IMR-90 (cell line): ENCODE measurements around the gene RASL11B. TPM values are rescaled to one million over a fixed set of nuclear protein-coding genes. Genes with fewer than 3 reads are reported as not detected.

Experiments
- ATAC-seq: fragments of 200-7000 bp; cut with Tn5 transposase; 2 replicates; pipeline ENCODE4 v1.9.1; 2020; ENCODE audit warnings: low read depth, mild to moderate bottlenecking, moderate library complexity
- BruUV-seq: library from RNA; stranded (reverse); fragments of 400-500 nt; replicated peaks from 2 replicates; lab custom pipeline; 2021; lab: Mats Ljungman, UMichigan
- CTCF ChIA-PET: fragments of 300-600 bp; formaldehyde crosslinking; extraction: SDS; loops from one replicate; lab custom pipeline; 2021; ENCODE audit warnings: antibody characterized with exemption; lab: Yijun Ruan, JAX
- POLR2A ChIA-PET: fragments of 300-600 bp; sonication (Branson Sonifier 250); formaldehyde crosslinking; loops from one replicate; lab custom pipeline; 2022; ENCODE audit warnings: antibody characterized with exemption; ENCODE audit not compliant: unreplicated experiment; lab: Charles Lee
- DNase-seq: peaks from one replicate; pipeline ENCODE4 v3.0.0; 2013
- H2AFZ ChIP-seq: replicated peaks from 2 replicates; pipeline ENCODE3; 2013; ENCODE audit warnings: low read length, mild to moderate bottlenecking; ENCODE audit not compliant: poor library complexity
- H2AK5ac ChIP-seq: 2 replicates; pipeline ENCODE4 v1.6.1; 2013; ENCODE audit warnings: low read depth, low read length, inconsistent platforms
- H2AK9ac ChIP-seq: replicated peaks from 2 replicates; pipeline ENCODE3; 2013; ENCODE audit warnings: mild to moderate bottlenecking, low read depth, low read length, moderate library complexity; ENCODE audit not compliant: poor library complexity
- H2BK120ac ChIP-seq: 2 replicates; pipeline ENCODE4 v1.6.1; 2013; ENCODE audit warnings: low read depth, low read length, inconsistent platforms
- H2BK15ac ChIP-seq: 3 replicates; pipeline ENCODE4 v1.6.1; 2013; ENCODE audit warnings: low read depth, low read length, inconsistent platforms
- H2BK20ac ChIP-seq: 2 replicates; pipeline ENCODE4 v1.6.1; 2013; ENCODE audit warnings: low read depth, mild to moderate bottlenecking, inconsistent platforms, low read length, moderate library complexity
- H2BK5ac ChIP-seq: 2 replicates; pipeline ENCODE4 v1.6.1; 2013; ENCODE audit warnings: mild to moderate bottlenecking, low read depth, low read length, inconsistent platforms; ENCODE audit not compliant: poor library complexity, severe bottlenecking
- H3K14ac ChIP-seq: replicated peaks from 2 replicates; pipeline ENCODE4 v1.6.1; 2013; ENCODE audit warnings: low read depth, low read length, inconsistent platforms
- H3K18ac ChIP-seq: 2 replicates; pipeline ENCODE4 v1.6.1; 2013; ENCODE audit warnings: low read depth, low read length, control low read depth
- H3K23ac ChIP-seq: 2 replicates; pipeline ENCODE4 v1.6.1; 2013; ENCODE audit warnings: low read depth, low read length, inconsistent platforms
- H3K27ac ChIP-seq: 2 replicates; pipeline ENCODE4 v1.5.1; 2013; ENCODE audit warnings: mild to moderate bottlenecking, control low read depth, low read length; ENCODE audit not compliant: insufficient read depth
- H3K27me3 ChIP-seq: 2 replicates; pipeline ENCODE4 v1.6.1; 2013; ENCODE audit warnings: low read length; ENCODE audit not compliant: control insufficient read depth, insufficient read depth
- H3K36me3 ChIP-seq: 2 replicates; pipeline ENCODE4 v1.6.1; 2013; ENCODE audit warnings: low read length, mixed read lengths; ENCODE audit not compliant: control insufficient read depth, insufficient read depth
- H3K4ac ChIP-seq: 2 replicates; pipeline ENCODE4 v1.6.1; 2013; ENCODE audit warnings: low read depth, low read length, inconsistent platforms
- H3K4me1 ChIP-seq: 2 replicates; pipeline ENCODE4 v1.6.1; 2013; ENCODE audit warnings: low read length, mixed read lengths; ENCODE audit not compliant: control insufficient read depth, insufficient read depth
- H3K4me2 ChIP-seq: 2 replicates; pipeline ENCODE4 v1.6.1; 2013; ENCODE audit warnings: low read depth, mild to moderate bottlenecking, control low read depth, low read length, moderate library complexity
- H3K4me3 ChIP-seq: 2 replicates; pipeline ENCODE4 v1.5.1; 2013; ENCODE audit warnings: low read depth, mild to moderate bottlenecking, control low read depth, low read length, moderate library complexity; ENCODE audit not compliant: insufficient read depth
- H3K56ac ChIP-seq: 2 replicates; pipeline ENCODE4 v1.6.1; 2013; ENCODE audit warnings: low read length, inconsistent platforms; ENCODE audit not compliant: insufficient read depth; ENCODE audit errors: extremely low read depth
- H3K79me1 ChIP-seq, 2 experiments: 2 replicates each; pipeline ENCODE4 v1.6.1; 2013; ENCODE audit warnings: low read length in 2 of 2, inconsistent platforms in 1 of 2, low read depth in 1 of 2
- H3K9ac ChIP-seq: 2 replicates; pipeline ENCODE4 v1.6.1; 2013; ENCODE audit warnings: low read depth, low read length, control low read depth
- H3K9me1 ChIP-seq: 2 replicates; pipeline ENCODE4 v1.6.1; 2013; ENCODE audit warnings: low read length, inconsistent platforms; ENCODE audit not compliant: insufficient read depth
- H3K9me3 ChIP-seq: 2 replicates; pipeline ENCODE4 v1.6.1; 2013; ENCODE audit warnings: low read length; ENCODE audit not compliant: control insufficient read depth, insufficient read depth
- H4K20me1 ChIP-seq: 2 replicates; pipeline ENCODE4 v1.6.1; 2013; ENCODE audit warnings: low read length, inconsistent platforms; ENCODE audit not compliant: insufficient read depth
- H4K5ac ChIP-seq: 2 replicates; pipeline ENCODE4 v1.6.1; 2013; ENCODE audit warnings: mild to moderate bottlenecking, low read depth, low read length, control low read depth
- H4K8ac ChIP-seq, 2 experiments: 2 replicates each; pipeline ENCODE4 v1.6.1; 2013; ENCODE audit warnings: low read depth in 2 of 2, low read length in 2 of 2, control low read depth in 1 of 2, inconsistent platforms in 1 of 2
- H4K91ac ChIP-seq: 2 replicates; pipeline ENCODE4 v1.6.1; 2013; ENCODE audit warnings: low read depth, low read length, inconsistent platforms; ENCODE audit not compliant: insufficient read depth
- BHLHE40 ChIP-seq: fragments of 150-350 bp; IDR thresholded peaks from 2 replicates; pipeline ENCODE4 v1.6.1; 2016; ENCODE audit warnings: mild to moderate bottlenecking, low read depth, low read length
- CEBPB ChIP-seq: IDR thresholded peaks from 2 replicates; pipeline ENCODE4 v1.6.1; 2012; ENCODE audit warnings: low read depth, low read length, improper control_type of control experiment
- CHD1 ChIP-seq: IDR thresholded peaks from 2 replicates; pipeline ENCODE4 v1.6.1; 2012; ENCODE audit warnings: low read depth, low read length, improper control_type of control experiment
- CTCF ChIP-seq: conservative IDR thresholded peaks from 2 replicates; pipeline ENCODE4 v1.5.1; 2012; ENCODE audit warnings: mild to moderate bottlenecking, low read depth, low read length, improper control_type of control experiment
- ELK1 ChIP-seq: fragments of 150-350 bp; IDR thresholded peaks from 2 replicates; pipeline ENCODE4 v1.6.1; 2016; ENCODE audit warnings: low read depth, mild to moderate bottlenecking, low read length, moderate library complexity, borderline replicate concordance
- FOS ChIP-seq: fragments of 150-350 bp; IDR thresholded peaks from 2 replicates; pipeline ENCODE4 v1.6.1; 2016; ENCODE audit warnings: low read depth, low read length
- MAFK ChIP-seq: IDR thresholded peaks from 2 replicates; pipeline ENCODE4 v1.6.1; 2012; ENCODE audit warnings: low read depth, low read length, improper control_type of control experiment
- MAZ ChIP-seq: IDR thresholded peaks from 2 replicates; pipeline ENCODE4 v1.6.1; 2012; ENCODE audit warnings: low read depth, mild to moderate bottlenecking, low read length, improper control_type of control experiment, moderate library complexity, borderline replicate concordance
- MXI1 ChIP-seq: IDR thresholded peaks from 2 replicates; pipeline ENCODE4 v1.6.1; 2012; ENCODE audit warnings: low read depth, mild to moderate bottlenecking, low read length, moderate library complexity, borderline replicate concordance
- NFE2L2 ChIP-seq: fragments of 150-350 bp; IDR thresholded peaks from 2 replicates; pipeline ENCODE4 v1.6.1; 2016; ENCODE audit warnings: low read depth, mild to moderate bottlenecking, low read length
- POLR2A ChIP-seq: IDR thresholded peaks from 2 replicates; pipeline ENCODE4 v1.6.1; 2012; ENCODE audit warnings: mild to moderate bottlenecking, low read depth, low read length
- RAD21 ChIP-seq: IDR thresholded peaks from 2 replicates; pipeline ENCODE4 v1.6.1; 2012; ENCODE audit warnings: low read length, improper control_type of control experiment
- RCOR1 ChIP-seq: IDR thresholded peaks from 2 replicates; pipeline ENCODE4 v1.6.1; 2012; ENCODE audit warnings: mild to moderate bottlenecking, low read length, improper control_type of control experiment; ENCODE audit not compliant: insufficient replicate concordance
- RFX5 ChIP-seq: IDR thresholded peaks from 2 replicates; pipeline ENCODE4 v1.8.0; 2012; ENCODE audit warnings: low read depth, mild to moderate bottlenecking, low read length, moderate library complexity
- SMC3 ChIP-seq: fragments of 150-350 bp; IDR thresholded peaks from 2 replicates; pipeline ENCODE4 v1.6.1; 2016; ENCODE audit warnings: low read depth, mild to moderate bottlenecking, antibody characterized with exemption, low read length, moderate library complexity
- USF2 ChIP-seq: fragments of 150-350 bp; IDR thresholded peaks from 2 replicates; pipeline ENCODE4 v1.6.1; 2017; ENCODE audit warnings: mild to moderate bottlenecking, antibody characterized with exemption, low read length, low read depth
- WGBS, 2 experiments: methylation state at CpG; one replicate each; pipeline versions ENCODE4 v1.1.5 to v1.1.7; 2013; ENCODE audit warnings: missing lambda C conversion rate in 2 of 2; ENCODE audit not compliant: insufficient read length in 1 of 2; ENCODE audit errors: extremely low coverage in 2 of 2; 5-methylcytosine and 5-hydroxymethylcytosine counted together
- dilution Hi-C: fragments of 300-500 bp; cut with HindIII; formaldehyde crosslinking; loops from one replicate; pipeline ENCODE4 v1.14.3; 2018; ENCODE audit warnings: low sequenced_read_pairs; ENCODE audit not compliant: unreplicated experiment
- in situ Hi-C: fragments of 300-500 bp; cut with MboI; formaldehyde crosslinking; loops from 3 replicates; pipeline ENCODE4 v1.14.3; 2019; ENCODE audit warnings: low sequenced_read_pairs, inconsistent platforms, mixed read lengths
- intact Hi-C: fragments of 100-400 bp; cut with micrococcal nuclease; formaldehyde crosslinking; loops from 2 replicates; pipeline ENCODE4 v1.10.0; 2022
- polyA plus RNA-seq, 3 experiments: library from polyadenylated mRNA; depleted of rRNA; stranded (reverse); fragments of >200 nt; gene quantifications; 2 replicates each; pipeline ENCODE4 v1.2.3, GENCODE V29; 2012; ENCODE audit warnings: low replicate concordance in 1 of 3
- total RNA-seq: library from RNA; depleted of rRNA; stranded (reverse); fragments of >200 nt; gene quantifications from 2 replicates; pipeline ENCODE4 v1.2.3, GENCODE V29; 2012

RASL11B gene
- total and polyA plus RNA-seq, 2 of the 4 experiments (the other 2 are of a cell fraction) = 0.18 to 0.31 TPM

GRCh38 chr4:52879471-52879870 is 17.4 kb downstream of the RASL11B start:
- H2AK5ac ChIP-seq = no peak overlapping the region
- no peak overlapping the region for H3K4ac ChIP-seq
- no peaks in the 10 kb centered on the region for H3K79me1 ChIP-seq
- no peaks in the 10 kb centered on the region for H3K36me3 ChIP-seq
- no peaks in the 10 kb centered on the region; the same call in 1 of the 2 replicates for H3K4me1 ChIP-seq
- intact Hi-C loops (no loop called here), in situ Hi-C loops (no loop called here), dilution Hi-C loops (no loop called here)
- no peak overlapping the region for H3K4me3 ChIP-seq
- no peak for TF ChIP-seq RCOR1
- no peak for TF ChIP-seq MAZ
- no peak for TF ChIP-seq NFE2L2
- no peak for TF ChIP-seq CEBPB
- no peak for TF ChIP-seq POLR2A
- no peak for TF ChIP-seq SMC3
- no peak for TF ChIP-seq RAD21
- TF ChIP-seq FOS = no peak
- TF ChIP-seq USF2 = no peak
- TF ChIP-seq ELK1 = no peak
- TF ChIP-seq BHLHE40 = no peak
- no peak for TF ChIP-seq MAFK
- TF ChIP-seq RFX5 = no peak
- TF ChIP-seq CHD1 = no peak
- no peak for TF ChIP-seq MXI1
- no peak for TF ChIP-seq CTCF
- no peak overlapping the region for H2BK20ac ChIP-seq
- H2BK5ac ChIP-seq = no peak overlapping the region
- H4K20me1 ChIP-seq = no peaks in the 10 kb centered on the region
- H4K91ac ChIP-seq = no peak overlapping the region
- no peak for ATAC-seq
- ChIA-PET POLR2A (no interaction called here), CTCF (no interaction called here)
- no peak overlapping the region for H3K27ac ChIP-seq
- no peak overlapping the region for H3K18ac ChIP-seq
- BruUV-seq = no TSS peak
- H2BK120ac ChIP-seq = no peak overlapping the region
- no peak overlapping the region for H2BK15ac ChIP-seq
- no peak overlapping the region for H3K9ac ChIP-seq
- no CpG with 5 or more reads among the region's 3 CpGs for WGBS, 2 experiments
- no peak overlapping the region for H3K23ac ChIP-seq
- no peak overlapping the region for H3K4me2 ChIP-seq
- H3K14ac ChIP-seq = no peak overlapping the region
- no peak overlapping the region for H4K8ac ChIP-seq
- no peak overlapping the region for H4K5ac ChIP-seq
- no peak overlapping the region for H2AK9ac ChIP-seq
- DNase-seq = no peak
- no peaks in the 10 kb centered on the region for H3K27me3 ChIP-seq
- no peak overlapping the region for H2AFZ ChIP-seq
- no peaks in the 10 kb centered on the region for H3K9me3 ChIP-seq
- no peaks in the 10 kb centered on the region; the same call in 1 of the 2 replicates for H3K9me1 ChIP-seq
- H3K56ac ChIP-seq = no peak overlapping the region
